Measurements from ENCODE around the gene ELP2.

ELP2 gene

GRCh38 chr18:36142751-36143150 lies 13.1 kb downstream of the ELP2 start:
- H3K4me3 ChIP-seq (ENCODE audit: low read length), result no peak overlapping the region
- DNase-seq (ENCODE audit: low read depth), result no peak
- TF ChIP-seq CTCF (conservative IDR thresholded peaks at IDR 0.05; ENCODE audit: low read depth, low read length), result no peak

GRCh38 chr18:36143391-36143790 lies 13.7 kb downstream of the ELP2 start:
- DNase-seq (ENCODE audit: low read depth), result no peak
- H3K4me3 ChIP-seq (ENCODE audit: low read length), result no peak overlapping the region
- TF ChIP-seq CTCF (conservative IDR thresholded peaks at IDR 0.05; ENCODE audit: low read depth, low read length), result no peak

- TF ChIP-seq CTCF (conservative IDR thresholded peaks at IDR 0.05; ENCODE audit: low read depth, low read length), result no peak
- no peak overlapping the region for H3K4me3 ChIP-seq (ENCODE audit: low read length)
- DNase-seq (ENCODE audit: low read depth), result no peak
These were observed 20.0 kb downstream of the ELP2 start for GRCh38 chr18:36149514-36150289.

GRCh38 chr18:36152781-36153180 lies 23.1 kb downstream of the ELP2 start:
- no peak for TF ChIP-seq CTCF (conservative IDR thresholded peaks at IDR 0.05; ENCODE audit: low read depth, low read length)
- no peak overlapping the region for H3K4me3 ChIP-seq (ENCODE audit: low read length)

GRCh38 chr18:36153203-36153602 lies 23.5 kb downstream of the ELP2 start:
- TF ChIP-seq CTCF (conservative IDR thresholded peaks at IDR 0.05; ENCODE audit: low read depth, low read length), result no peak
- peak; percentile 16 for DNase-seq (ENCODE audit: low read depth)
- no peak overlapping the region for H3K4me3 ChIP-seq (ENCODE audit: low read length)

More at GRCh38 chr18:36152781-36153180, 23.1 kb downstream of the ELP2 start:
- no peak for DNase-seq (ENCODE audit: low read depth)

- H3K4me3 ChIP-seq (ENCODE audit: low read length), result no peak overlapping the region
- TF ChIP-seq CTCF (conservative IDR thresholded peaks at IDR 0.05; ENCODE audit: low read depth, low read length), result no peak
- DNase-seq (ENCODE audit: low read depth), result no peak
These were observed 24.1 kb downstream of the ELP2 start for GRCh38 chr18:36153771-36154170.

Data from retinal pigment epithelial cell (primary cell).